Neutrophil (primary cell): ENCODE data around the gene ULBP1.
A peak's percentile ranks its signal among the peaks of the same experiment; 100 is the strongest.
"Not testable (repeated sequence)": the region's sequence is repeated elsewhere in the genome, so short reads cannot be mapped to it uniquely, and the experiment has no call there.

Experiments
- H3K27ac ChIP-seq: fragments of 200-600 bp; sonication (generic); 2 replicates; pipeline ENCODE4 v1.5.1; 2016; ENCODE audit warnings: mild to moderate bottlenecking, moderate library complexity
- H3K27me3 ChIP-seq: fragments of 200-600 bp; sonication (generic); 2 replicates; pipeline ENCODE4 v1.6.0; 2016; ENCODE audit warnings: mild to moderate bottlenecking
- H3K36me3 ChIP-seq: fragments of 200-600 bp; sonication (generic); 2 replicates; pipeline ENCODE4 v1.5.1; 2017
- H3K4me1 ChIP-seq, 2 experiments: fragments of 200-600 bp in 1 of 2; sonication (generic) in 1 of 2; 1 replicate in 1 of 2; 2 replicates in 1 of 2; pipeline versions ENCODE4 v1.5.1 to v1.6.1; 2013 to 2016; ENCODE audit warnings: low read depth in 1 of 2, low read length in 1 of 2, mild to moderate bottlenecking in 1 of 2, moderate library complexity in 1 of 2; ENCODE audit not compliant: control insufficient read depth in 1 of 2, insufficient read depth in 1 of 2
- H3K4me3 ChIP-seq, 2 experiments: fragments of 200-600 bp in 1 of 2; sonication (generic) in 1 of 2; 1 replicate in 1 of 2; 2 replicates in 1 of 2; pipeline ENCODE4 v1.5.1; 2013 to 2016; ENCODE audit warnings: low read depth in 1 of 2, low read length in 1 of 2, mild to moderate bottlenecking in 1 of 2, moderate library complexity in 1 of 2
- H3K9me3 ChIP-seq: fragments of 200-600 bp; sonication (generic); 2 replicates; pipeline ENCODE4 v1.5.1; 2016
- TF ChIP-seq, protein P1 (sequence below): fragments of 200-600 bp; sonication (generic); IDR thresholded peaks from 2 replicates; pipeline ENCODE4 v1.5.1; 2016; ENCODE audit warnings: antibody characterized with exemption

ULBP1 gene

DNA sequence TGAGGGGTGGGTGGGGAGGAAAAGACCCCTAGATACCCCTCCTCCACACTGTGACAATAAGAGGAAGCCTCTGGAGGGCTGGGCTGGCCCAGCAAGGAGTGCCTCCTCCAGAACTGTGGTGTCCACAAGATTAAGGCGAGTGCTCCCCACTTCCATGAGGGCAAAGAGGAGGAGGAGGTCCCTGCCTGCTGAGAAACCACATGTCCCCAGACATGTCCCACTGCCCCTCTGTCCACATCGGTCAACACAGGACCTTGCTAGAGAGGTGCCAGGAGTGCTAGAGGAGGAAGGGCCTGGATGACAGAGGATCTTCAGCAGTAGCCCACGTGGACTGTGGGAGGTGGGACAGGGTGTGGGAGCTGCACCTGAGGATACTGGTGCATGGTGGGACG lies 43.9 kb upstream of the ULBP1 start:
- no peak overlapping the region for H3K27ac ChIP-seq
- peaks cover 6 to 13% of the 10 kb centered on the region in 2 experiments for H3K4me1 ChIP-seq
- H3K36me3 ChIP-seq: no peaks in the 10 kb centered on the region
- H3K4me3 ChIP-seq: no peak overlapping the region
- TF ChIP-seq, protein P1, sequence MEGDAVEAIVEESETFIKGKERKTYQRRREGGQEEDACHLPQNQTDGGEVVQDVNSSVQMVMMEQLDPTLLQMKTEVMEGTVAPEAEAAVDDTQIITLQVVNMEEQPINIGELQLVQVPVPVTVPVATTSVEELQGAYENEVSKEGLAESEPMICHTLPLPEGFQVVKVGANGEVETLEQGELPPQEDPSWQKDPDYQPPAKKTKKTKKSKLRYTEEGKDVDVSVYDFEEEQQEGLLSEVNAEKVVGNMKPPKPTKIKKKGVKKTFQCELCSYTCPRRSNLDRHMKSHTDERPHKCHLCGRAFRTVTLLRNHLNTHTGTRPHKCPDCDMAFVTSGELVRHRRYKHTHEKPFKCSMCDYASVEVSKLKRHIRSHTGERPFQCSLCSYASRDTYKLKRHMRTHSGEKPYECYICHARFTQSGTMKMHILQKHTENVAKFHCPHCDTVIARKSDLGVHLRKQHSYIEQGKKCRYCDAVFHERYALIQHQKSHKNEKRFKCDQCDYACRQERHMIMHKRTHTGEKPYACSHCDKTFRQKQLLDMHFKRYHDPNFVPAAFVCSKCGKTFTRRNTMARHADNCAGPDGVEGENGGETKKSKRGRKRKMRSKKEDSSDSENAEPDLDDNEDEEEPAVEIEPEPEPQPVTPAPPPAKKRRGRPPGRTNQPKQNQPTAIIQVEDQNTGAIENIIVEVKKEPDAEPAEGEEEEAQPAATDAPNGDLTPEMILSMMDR: no peak
- H3K27me3 ChIP-seq: peaks cover 69% of the 10 kb centered on the region
- no peaks in the 10 kb centered on the region for H3K9me3 ChIP-seq

DNA sequence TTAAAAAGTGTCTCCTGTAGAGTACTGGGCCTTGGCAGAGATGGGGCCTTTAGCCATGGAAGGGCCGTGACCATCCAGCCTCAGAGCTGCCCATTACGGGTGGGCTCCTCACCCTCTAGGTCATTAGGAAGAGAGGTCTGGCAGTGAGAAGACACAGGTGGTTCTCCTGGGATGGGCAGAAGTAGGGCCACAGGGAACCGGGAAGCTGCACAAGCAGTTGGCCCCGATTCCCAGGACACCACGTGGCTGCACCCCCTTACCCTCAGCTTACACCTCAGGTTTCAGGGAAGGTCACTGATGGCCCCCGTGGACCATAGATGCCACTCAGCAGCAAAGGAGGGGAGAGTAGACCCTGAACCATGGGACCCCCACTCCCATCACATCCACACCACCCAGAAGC lies 42.4 kb upstream of the ULBP1 start:
- no peak overlapping the region for H3K4me3 ChIP-seq
- TF ChIP-seq, protein P1: no peak
- H3K9me3 ChIP-seq: no peaks in the 10 kb centered on the region
- peaks cover 17 to 24% of the 10 kb centered on the region in 2 experiments for H3K4me1 ChIP-seq
- H3K27me3 ChIP-seq: peaks cover 84% of the 10 kb centered on the region
- no peak overlapping the region for H3K27ac ChIP-seq
- no peaks in the 10 kb centered on the region for H3K36me3 ChIP-seq

DNA sequence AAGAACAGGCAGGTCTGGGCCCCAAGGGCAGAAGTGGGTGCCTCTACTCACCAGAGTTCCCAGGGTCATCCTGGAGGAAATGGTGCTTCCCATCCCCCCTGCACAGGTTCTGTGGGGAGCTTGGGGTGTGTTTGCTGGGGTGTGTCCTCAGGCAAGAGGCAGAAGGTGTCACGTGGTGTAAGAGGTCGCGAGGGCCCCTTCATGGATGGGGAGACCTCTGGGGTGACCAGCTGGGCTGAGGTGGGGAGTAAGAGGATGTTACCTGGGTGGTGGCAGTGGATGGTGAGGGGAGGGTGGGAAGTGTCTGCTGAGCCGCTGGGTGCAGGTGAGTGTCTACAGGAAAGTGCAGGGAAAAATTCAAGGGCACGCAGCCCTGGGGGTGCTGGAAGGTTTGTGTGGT lies 41.7 kb upstream of the ULBP1 start:
- H3K9me3 ChIP-seq, H3K27ac ChIP-seq, H3K4me3 ChIP-seq, H3K36me3 ChIP-seq: not testable (repeated sequence)
- peaks cover 17 to 24% of the 10 kb centered on the region in 2 experiments for H3K4me1 ChIP-seq
- H3K27me3 ChIP-seq: peaks cover 92% of the 10 kb centered on the region

DNA sequence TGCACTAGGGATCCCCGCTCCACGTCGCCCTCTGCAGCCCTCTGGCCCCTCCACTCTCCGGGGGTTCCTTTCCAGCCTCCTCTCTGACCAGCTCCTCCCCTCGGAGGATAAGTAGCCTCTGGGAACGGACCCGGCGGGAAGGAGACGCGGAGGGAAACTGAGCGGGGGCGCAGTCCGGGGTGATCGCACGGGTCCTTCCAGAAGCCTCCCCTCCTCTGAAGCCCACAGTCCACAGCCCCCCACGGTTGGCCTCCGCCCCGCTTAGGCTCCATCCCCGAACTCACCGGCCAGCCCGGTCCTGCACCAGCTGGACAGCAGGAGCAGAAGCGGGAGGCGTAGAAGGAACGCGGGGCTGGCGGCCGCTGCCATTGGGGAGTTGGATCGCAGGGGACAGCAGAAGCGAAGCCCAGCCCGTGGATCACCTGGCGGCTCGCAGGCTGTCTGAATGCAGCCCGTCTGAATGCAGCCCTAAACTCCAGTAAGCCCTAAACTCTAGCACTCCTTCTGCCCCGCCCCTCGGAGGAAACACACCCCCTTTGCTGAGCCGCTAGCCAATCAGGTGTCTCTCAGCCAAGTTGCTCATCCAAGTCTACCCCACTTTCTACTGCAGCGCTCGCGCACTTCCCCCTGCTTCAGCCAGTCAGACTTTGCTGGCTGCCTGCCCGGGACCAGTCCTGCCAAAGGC lies 41.0 kb upstream of the ULBP1 start, which contains the start of gene RAET1G:
Gene RAET1G, minus strand, starts transcription at position 480 of the 685 bp plus-strand sequence. Its CDS starts 111 bp downstream, at position 369.
- Histone ChIP-seq H3K36me3 (no peaks in the 10 kb centered on the region), H3K4me3 (peak within 1 kb of the TSS; percentile 17 to 21), H3K4me1 (peaks cover 17 to 24% of the 10 kb centered on the region in 2 experiments), H3K27ac (no peak within 1 kb of the TSS), H3K9me3 (no peaks in the 10 kb centered on the region), H3K27me3 (peaks cover 98% of the 10 kb centered on the region)
- TF ChIP-seq, protein P1: no peak

DNA sequence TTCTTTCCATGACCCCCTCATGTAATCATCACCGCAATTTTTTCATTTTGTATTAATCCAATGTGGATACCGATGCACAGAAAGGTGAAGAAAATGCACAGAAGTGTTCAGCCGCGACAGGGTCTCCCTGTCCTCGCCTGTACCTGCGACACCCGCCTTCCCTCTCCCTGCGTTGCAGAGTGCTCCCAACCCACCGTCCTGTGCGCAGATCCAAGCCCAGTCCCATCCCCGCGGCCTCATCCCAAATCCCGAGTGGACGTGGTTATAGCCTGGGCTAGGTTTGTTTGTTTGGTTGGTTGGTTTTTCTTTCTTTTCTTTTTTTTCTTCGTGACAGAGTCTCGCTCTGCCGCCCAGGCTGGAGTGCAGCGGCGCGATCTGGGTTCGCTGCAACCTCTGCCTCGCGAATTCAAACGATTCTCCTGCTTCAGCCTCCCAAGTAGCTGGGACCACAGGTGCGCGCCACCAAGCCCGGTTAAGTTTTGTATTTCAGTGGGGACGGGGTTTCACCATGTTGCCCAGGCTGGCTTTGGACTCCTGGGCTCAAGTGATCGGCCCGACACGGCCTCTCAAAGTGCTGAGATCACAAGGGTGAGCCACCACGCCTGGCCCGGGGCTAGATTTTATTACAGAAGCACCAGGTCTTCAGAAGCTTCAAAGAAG lies 40.3 kb upstream of the ULBP1 start:
- TF ChIP-seq, protein P1: no peak
- H3K4me1 ChIP-seq: peaks cover 17 to 24% of the 10 kb centered on the region in 2 experiments
- H3K4me3 ChIP-seq: peak overlapping the region; percentile 17 to 21
- H3K27me3 ChIP-seq: peaks cover 98% of the 10 kb centered on the region
- no peaks in the 10 kb centered on the region for H3K36me3 ChIP-seq
- no peaks in the 10 kb centered on the region for H3K9me3 ChIP-seq
- H3K27ac ChIP-seq: no peak overlapping the region
